HG02870 (cell line): ENCODE measurements around the gene CYTH1.
"Not testable (repeated sequence)": the region's sequence is repeated elsewhere in the genome, so short reads cannot be mapped to it uniquely, and the experiment has no call there.

Experiments used
- ATAC-seq: cut with Tn5 transposase; IDR thresholded peaks from one replicate; pipeline ENCODE4 v1.9.1; 2021; ENCODE audit warnings: mild to moderate bottlenecking, moderate library complexity; ENCODE audit not compliant: unreplicated experiment

The CYTH1 gene

DNA sequence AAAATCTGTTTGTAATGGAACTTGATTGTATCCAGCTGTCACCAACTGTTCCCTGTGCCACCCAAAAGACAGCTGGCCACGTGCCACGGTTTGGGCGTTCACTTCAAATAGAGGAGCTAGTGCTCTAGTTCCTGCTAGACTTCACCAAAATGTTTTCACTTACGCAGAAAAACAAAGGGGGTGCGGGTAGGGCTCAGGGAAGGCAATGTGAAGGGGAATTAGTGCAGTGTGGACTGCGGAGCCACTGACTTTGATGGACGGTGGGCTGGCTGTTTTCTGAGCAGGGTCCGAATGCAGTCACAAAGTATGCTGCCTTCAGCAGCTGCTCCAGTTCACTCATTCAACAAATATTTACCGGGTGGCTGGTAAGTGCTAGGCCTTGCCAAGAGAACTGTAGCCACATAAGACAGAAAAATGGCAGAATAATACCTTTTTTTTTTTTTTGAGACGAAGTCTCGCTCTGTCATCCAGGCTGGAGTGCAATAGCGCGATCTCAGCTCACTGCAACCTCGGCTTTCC, 7.6 kb upstream of the CYTH1 start:
- no peak for ATAC-seq

GRCh38 chr17:78789149-78789662, 7.1 kb upstream of the CYTH1 start:
- ATAC-seq, result no peak

GRCh38 chr17:78788451-78788850, 6.4 kb upstream of the CYTH1 start:
- ATAC-seq, result no peak

DNA sequence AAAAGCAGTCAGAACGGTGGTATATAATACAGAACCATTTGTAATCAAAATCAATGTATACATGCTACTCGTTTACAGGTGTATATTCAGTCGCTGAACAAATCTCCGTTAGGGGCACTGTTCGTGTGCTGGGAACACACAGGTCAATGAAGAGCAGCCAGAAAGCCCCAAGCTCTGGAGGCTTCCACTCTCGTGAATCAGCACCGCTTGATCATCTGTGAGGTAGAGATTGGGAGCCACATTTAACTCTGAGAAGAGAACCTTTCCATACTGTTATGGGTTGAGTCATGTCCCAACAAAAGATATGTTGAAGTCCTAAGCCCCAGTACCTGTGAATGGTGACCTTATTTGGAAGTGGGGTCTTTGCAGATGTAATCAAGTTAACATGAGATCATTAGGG, 5.4 kb upstream of the CYTH1 start:
- no peak for ATAC-seq

GRCh38 chr17:78785663-78786057, 3.6 kb upstream of the CYTH1 start:
- ATAC-seq, result no peak

- ATAC-seq, result no peak
Observed at GRCh38 chr17:78785011-78785662, 3.1 kb upstream of the CYTH1 start.

DNA sequence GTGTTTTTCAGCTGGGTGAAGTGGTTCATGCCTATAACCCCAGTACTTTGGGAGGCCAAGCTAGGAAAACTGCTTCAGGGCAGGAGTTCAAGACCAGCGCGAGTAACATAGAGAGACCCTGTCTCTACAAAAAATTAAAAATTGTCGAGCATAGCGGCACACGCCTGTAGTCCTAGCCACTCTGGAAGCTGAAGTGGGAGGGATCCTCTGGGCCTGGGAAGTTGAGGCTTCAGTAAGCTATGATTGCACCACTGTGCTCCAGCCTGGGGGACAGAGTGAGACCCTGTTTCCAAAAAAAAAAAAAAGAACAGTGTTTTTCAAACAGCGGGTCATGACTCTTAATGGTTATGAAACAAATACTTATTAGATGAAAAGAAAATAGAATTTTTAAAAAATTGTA, 2.3 kb upstream of the CYTH1 start:
- no peak for ATAC-seq

DNA sequence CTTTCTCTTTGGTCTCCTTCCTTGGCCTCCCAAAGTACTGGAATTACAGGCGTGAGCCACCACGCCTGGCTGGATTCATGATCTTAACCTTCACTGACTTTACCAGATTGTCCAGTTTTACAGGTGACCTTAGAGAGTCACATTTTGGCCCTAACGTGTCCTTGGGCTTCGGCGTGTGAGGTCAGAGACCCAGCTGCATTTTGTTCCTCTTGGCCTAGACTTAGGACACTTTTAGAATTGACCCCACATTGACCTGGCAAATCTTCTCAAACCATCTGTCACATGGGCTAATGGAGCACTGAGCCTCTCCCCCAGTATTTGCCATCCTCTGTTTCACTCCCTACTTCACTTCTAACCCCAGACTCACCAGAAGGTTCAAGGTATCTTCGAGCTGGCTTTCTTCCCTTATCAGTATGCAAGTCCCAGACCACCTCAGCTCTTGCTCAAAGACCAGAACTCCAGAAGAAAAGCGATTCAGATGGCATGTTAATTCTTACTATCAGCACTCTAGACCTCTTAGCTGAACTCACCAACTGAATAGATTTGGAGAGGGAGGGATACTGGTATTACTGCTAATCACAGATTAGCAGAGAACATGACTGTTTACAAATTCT, 1.7 kb upstream of the CYTH1 start:
- no peak for ATAC-seq

GRCh38 chr17:78781104-78781892, 775 bp downstream of the CYTH1 start:
- ATAC-seq, result no peak

DNA sequence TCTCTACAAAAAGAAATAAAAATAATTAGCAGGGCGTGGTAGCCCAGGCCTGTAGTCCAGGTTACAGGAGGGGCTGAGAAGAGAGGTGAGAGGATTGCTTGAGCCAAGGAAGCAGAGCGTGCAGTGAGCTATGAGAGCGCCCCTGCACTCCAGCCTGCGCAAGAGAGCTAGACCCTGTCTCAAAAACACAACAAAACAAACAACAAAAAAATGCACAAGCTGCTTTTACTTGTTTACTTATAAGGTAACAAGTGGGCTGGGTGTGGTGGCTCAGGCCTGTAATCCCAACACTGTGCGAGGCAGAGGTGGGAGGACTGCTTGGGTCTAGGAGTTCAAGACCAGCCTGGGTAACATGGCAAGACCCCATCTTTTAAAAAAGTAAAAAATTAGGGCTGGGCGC, 1.7 kb downstream of the CYTH1 start:
- ATAC-seq, result no peak

DNA sequence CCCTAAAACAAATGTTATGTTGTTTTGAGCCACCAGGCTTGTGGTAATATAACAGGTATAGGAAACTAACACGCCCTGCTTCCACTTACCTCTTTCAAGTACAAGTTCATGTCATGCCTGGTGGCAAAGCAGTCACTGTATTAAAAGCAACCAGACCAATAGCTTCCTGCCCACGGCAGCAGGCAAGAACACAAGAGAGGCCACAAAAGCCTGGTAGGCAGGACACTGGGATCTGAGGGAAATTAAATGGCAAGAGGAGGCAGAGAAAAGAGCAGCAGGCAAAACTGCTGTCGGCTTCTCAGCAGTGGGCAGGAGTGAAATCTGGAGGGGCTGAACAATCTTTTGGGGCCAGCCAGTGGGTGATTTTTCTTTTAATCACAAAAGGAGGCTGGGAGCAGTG, 2.2 kb downstream of the CYTH1 start:
- ATAC-seq, result no peak

- ATAC-seq, result not testable (repeated sequence)
Observed at GRCh38 chr17:78779286-78779651, 2.8 kb downstream of the CYTH1 start.

- no peak for ATAC-seq
Observed at GRCh38 chr17:78777881-78778280, 4.2 kb downstream of the CYTH1 start.

- ATAC-seq, result no peak
Observed at GRCh38 chr17:78774956-78775571, 7.0 kb downstream of the CYTH1 start.

GRCh38 chr17:78774453-78774852, 7.6 kb downstream of the CYTH1 start:
- no peak for ATAC-seq

GRCh38 chr17:78771758-78772382, 10.2 kb downstream of the CYTH1 start:
- no peak for ATAC-seq

GRCh38 chr17:78769196-78769773, 12.8 kb downstream of the CYTH1 start:
- ATAC-seq, result no peak

DNA sequence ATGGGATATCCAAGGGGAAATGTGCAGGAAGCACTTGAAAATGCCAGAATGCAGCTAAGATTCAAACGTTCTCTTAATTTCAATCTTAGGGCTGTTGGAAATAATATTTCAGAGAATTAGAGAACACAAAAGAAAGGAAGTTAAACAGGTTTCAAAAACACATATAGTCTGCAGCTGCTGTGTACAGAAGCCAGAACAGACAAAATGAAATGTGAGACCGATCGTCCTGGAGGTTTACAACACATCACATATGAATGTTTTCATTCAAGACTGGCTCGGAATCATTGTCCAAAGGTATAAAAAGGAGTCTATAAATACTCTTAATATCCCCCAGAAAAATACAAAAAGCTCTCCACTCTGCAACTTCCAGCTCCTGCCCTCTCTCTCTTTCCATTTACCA, 14.3 kb downstream of the CYTH1 start:
- no peak for ATAC-seq

DNA sequence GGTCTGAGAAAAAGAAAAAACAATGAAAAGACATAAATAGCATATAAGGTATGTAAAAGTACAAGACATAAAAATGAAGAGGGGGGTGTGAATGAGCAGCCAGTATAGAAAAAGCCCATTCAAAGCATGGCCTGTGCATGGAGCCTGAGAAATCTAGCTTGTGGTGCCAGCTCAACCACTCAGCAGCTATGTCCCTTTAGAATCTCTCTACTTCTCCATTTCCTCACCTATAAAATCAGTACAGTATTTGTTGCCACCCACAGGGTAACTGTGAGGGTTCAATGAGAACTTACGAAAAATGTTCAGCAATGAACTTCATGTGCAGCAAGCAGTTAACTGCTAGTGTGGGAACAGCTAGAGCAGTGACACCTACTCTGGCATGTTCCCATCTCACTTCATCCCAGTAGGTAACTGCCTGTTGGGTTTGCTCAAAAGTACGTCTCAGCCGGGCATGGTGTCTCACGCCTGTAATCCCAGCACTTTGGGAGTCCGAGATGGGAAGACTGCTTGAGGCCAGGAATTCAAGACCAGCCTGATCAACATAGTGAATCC, 15.3 kb downstream of the CYTH1 start:
- ATAC-seq, result no peak

- ATAC-seq, result no peak
Observed at GRCh38 chr17:78766225-78766624, 15.8 kb downstream of the CYTH1 start.
